ENCODE data around the gene PKN1. TPM values are rescaled to one million over a fixed set of nuclear protein-coding genes. Genes with fewer than 3 reads are reported as not detected.

PKN1 gene
- total and polyA plus RNA-seq, 2 experiments from 2014 or later: 86.8 to 201 TPM

GRCh38 chr19:14519860-14520407, 86.8 kb downstream of the PKN1 start:
- Histone ChIP-seq H3K4me1 (ENCODE audit: insufficient read depth) (peaks cover 11% of the 10 kb centered on the region; the same call in 1 of the 2 replicates), H3K4me3 (no peak overlapping the region), H3K27me3 (ENCODE audit: insufficient read depth) (no peaks in the 10 kb centered on the region), H3F3A (replicated peaks; ENCODE audit: low read depth) (peaks cover 18% of the 10 kb centered on the region), H3K9me2 (ENCODE audit: insufficient read depth) (no peaks in the 10 kb centered on the region), H3K27ac (ENCODE audit: low read depth) (0 out of 2 replicates have a peak overlapping the region, but pooled peaks have one; percentile 50), H3K79me2 (replicated peaks; ENCODE audit: insufficient read depth) (peaks cover 31% of the 10 kb centered on the region), H2AFZ (no peak overlapping the region; the same call in 1 of the 2 replicates), H4K20me1 (replicated peaks; ENCODE audit: insufficient read depth) (peaks cover 18% of the 10 kb centered on the region; the same call in 1 of the 2 replicates), H3K36me3 (ENCODE audit: insufficient read depth) (peaks cover 3% of the 10 kb centered on the region; the same call in 1 of the 2 replicates), H3K4me2 (no peak overlapping the region)
- Mint-ChIP-seq H3K4me1 (peaks cover 26% of the 10 kb centered on the region), H3K9me3 (no peaks in the 10 kb centered on the region; the same call in 2 of the 3 replicates), H3K36me3 (ENCODE audit: low read depth) (peaks cover 25% of the 10 kb centered on the region), H3K27me3 (ENCODE audit: insufficient read depth, low read depth, poor library complexity) (peaks cover 15% of the 10 kb centered on the region), H3K27ac (no peak overlapping the region), H3K4me3 (peak overlapping the region; percentile 52; the same call in 2 of the 3 replicates)
- TF ChIP-seq ZNF114 (CRISPR knock-in tag; IDR thresholded peaks at IDR 0.05): no peak
- TF ChIP-seq JUNB (IDR thresholded peaks at IDR 0.05; ENCODE audit: unreplicated experiment): no peak
- TF ChIP-seq EZH2phosphoT487 (IDR thresholded peaks at IDR 0.05; ENCODE audit: unreplicated experiment): no peak
- no peak for TF ChIP-seq CREB1 (CRISPR knock-in tag; IDR thresholded peaks at IDR 0.05; ENCODE audit: low read depth)
- TF ChIP-seq, protein P1, sequence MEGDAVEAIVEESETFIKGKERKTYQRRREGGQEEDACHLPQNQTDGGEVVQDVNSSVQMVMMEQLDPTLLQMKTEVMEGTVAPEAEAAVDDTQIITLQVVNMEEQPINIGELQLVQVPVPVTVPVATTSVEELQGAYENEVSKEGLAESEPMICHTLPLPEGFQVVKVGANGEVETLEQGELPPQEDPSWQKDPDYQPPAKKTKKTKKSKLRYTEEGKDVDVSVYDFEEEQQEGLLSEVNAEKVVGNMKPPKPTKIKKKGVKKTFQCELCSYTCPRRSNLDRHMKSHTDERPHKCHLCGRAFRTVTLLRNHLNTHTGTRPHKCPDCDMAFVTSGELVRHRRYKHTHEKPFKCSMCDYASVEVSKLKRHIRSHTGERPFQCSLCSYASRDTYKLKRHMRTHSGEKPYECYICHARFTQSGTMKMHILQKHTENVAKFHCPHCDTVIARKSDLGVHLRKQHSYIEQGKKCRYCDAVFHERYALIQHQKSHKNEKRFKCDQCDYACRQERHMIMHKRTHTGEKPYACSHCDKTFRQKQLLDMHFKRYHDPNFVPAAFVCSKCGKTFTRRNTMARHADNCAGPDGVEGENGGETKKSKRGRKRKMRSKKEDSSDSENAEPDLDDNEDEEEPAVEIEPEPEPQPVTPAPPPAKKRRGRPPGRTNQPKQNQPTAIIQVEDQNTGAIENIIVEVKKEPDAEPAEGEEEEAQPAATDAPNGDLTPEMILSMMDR (conservative IDR thresholded peaks at IDR 0.05; ENCODE audit: low read depth in 2 of 2): no peak
- TF ChIP-seq STAT1 (IDR thresholded peaks at IDR 0.05; ENCODE audit: unreplicated experiment): no peak
- no peak for TF ChIP-seq ZNF331 (CRISPR knock-in tag; IDR thresholded peaks at IDR 0.05; ENCODE audit: low read depth)
- no peak for TF ChIP-seq REST (IDR thresholded peaks at IDR 0.05; ENCODE audit: unreplicated experiment)
- TF ChIP-seq ETS1 (IDR thresholded peaks at IDR 0.05): no peak
- TF ChIP-seq EZH2 (IDR thresholded peaks at IDR 0.05; ENCODE audit: low read depth, unreplicated experiment): no peak
- no peak for TF ChIP-seq NANOG (IDR thresholded peaks at IDR 0.05; ENCODE audit: borderline replicate concordance)
- TF ChIP-seq, protein P2, sequence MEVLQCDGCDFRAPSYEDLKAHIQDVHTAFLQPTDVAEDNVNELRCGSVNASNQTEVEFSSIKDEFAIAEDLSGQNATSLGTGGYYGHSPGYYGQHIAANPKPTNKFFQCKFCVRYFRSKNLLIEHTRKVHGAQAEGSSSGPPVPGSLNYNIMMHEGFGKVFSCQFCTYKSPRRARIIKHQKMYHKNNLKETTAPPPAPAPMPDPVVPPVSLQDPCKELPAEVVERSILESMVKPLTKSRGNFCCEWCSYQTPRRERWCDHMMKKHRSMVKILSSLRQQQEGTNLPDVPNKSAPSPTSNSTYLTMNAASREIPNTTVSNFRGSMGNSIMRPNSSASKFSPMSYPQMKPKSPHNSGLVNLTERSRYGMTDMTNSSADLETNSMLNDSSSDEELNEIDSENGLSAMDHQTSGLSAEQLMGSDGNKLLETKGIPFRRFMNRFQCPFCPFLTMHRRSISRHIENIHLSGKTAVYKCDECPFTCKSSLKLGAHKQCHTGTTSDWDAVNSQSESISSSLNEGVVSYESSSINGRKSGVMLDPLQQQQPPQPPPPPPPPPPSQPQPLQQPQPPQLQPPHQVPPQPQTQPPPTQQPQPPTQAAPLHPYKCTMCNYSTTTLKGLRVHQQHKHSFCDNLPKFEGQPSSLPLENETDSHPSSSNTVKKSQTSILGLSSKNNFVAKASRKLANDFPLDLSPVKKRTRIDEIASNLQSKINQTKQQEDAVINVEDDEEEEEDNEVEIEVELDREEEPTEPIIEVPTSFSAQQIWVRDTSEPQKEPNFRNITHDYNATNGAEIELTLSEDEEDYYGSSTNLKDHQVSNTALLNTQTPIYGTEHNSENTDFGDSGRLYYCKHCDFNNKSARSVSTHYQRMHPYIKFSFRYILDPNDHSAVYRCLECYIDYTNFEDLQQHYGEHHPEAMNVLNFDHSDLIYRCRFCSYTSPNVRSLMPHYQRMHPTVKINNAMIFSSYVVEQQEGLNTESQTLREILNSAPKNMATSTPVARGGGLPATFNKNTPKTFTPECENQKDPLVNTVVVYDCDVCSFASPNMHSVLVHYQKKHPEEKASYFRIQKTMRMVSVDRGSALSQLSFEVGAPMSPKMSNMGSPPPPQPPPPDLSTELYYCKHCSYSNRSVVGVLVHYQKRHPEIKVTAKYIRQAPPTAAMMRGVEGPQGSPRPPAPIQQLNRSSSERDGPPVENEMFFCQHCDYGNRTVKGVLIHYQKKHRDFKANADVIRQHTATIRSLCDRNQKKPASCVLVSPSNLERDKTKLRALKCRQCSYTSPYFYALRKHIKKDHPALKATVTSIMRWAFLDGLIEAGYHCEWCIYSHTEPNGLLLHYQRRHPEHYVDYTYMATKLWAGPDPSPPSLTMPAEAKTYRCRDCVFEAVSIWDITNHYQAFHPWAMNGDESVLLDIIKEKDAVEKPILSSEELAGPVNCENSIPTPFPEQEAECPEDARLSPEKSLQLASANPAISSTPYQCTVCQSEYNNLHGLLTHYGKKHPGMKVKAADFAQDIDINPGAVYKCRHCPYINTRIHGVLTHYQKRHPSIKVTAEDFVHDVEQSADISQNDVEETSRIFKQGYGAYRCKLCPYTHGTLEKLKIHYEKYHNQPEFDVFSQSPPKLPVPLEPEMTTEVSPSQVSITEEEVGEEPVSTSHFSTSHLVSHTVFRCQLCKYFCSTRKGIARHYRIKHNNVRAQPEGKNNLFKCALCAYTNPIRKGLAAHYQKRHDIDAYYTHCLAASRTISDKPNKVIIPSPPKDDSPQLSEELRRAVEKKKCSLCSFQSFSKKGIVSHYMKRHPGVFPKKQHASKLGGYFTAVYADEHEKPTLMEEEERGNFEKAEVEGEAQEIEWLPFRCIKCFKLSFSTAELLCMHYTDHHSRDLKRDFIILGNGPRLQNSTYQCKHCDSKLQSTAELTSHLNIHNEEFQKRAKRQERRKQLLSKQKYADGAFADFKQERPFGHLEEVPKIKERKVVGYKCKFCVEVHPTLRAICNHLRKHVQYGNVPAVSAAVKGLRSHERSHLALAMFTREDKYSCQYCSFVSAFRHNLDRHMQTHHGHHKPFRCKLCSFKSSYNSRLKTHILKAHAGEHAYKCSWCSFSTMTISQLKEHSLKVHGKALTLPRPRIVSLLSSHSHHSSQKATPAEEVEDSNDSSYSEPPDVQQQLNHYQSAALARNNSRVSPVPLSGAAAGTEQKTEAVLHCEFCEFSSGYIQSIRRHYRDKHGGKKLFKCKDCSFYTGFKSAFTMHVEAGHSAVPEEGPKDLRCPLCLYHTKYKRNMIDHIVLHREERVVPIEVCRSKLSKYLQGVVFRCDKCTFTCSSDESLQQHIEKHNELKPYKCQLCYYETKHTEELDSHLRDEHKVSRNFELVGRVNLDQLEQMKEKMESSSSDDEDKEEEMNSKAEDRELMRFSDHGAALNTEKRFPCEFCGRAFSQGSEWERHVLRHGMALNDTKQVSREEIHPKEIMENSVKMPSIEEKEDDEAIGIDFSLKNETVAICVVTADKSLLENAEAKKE (CRISPR knock-in tag; IDR thresholded peaks at IDR 0.05): no peak
- no peak for TF ChIP-seq POLR2AphosphoS5 (IDR thresholded peaks at IDR 0.05; ENCODE audit: low read depth)
- DNase-seq (ENCODE audit: low spot score) (no peak), ATAC-seq (no peak)
